SK-N-SH treated with all-trans-retinoic acid at 6 μM for 48 hours (cell line): ENCODE measurements around the gene COPS8.

ENCODE experiments used
- ARNTL ChIP-seq: fragments of 450-650 bp; formaldehyde crosslinking; IDR thresholded peaks from 2 replicates; pipeline ENCODE4 v1.5.0; 2020; ENCODE audit warnings: low read depth, mild to moderate bottlenecking, moderate library complexity, borderline replicate concordance
- BACH2 ChIP-seq: fragments of 250-450 bp; sonication (Bioruptor Pico); IDR thresholded peaks from 2 replicates; pipeline ENCODE4 v1.9.0; 2021; ENCODE audit warnings: mild to moderate bottlenecking, borderline replicate concordance
- ESRRG ChIP-seq: fragments of 250-450 bp; sonication (Bioruptor Pico); IDR thresholded peaks from 2 replicates; pipeline ENCODE4 v1.6.1; 2021; ENCODE audit warnings: mild to moderate bottlenecking
- ISL1 ChIP-seq: fragments of 250-450 bp; sonication (Bioruptor Pico); IDR thresholded peaks from 2 replicates; pipeline ENCODE4 v2.1.2; 2022; ENCODE audit warnings: mild to moderate bottlenecking, moderate library complexity
- POU6F1 ChIP-seq: fragments of 250-450 bp; sonication (Bioruptor Pico); IDR thresholded peaks from 2 replicates; pipeline ENCODE4 v1.8.0; 2021; ENCODE audit warnings: low read depth, mild to moderate bottlenecking, moderate library complexity, borderline replicate concordance
- RARB ChIP-seq: fragments of 250-450 bp; sonication (Bioruptor Pico); IDR thresholded peaks from 2 replicates; pipeline ENCODE4 v1.8.0; 2021; ENCODE audit warnings: mild to moderate bottlenecking, moderate library complexity
- TCF4 ChIP-seq: fragments of 250-450 bp; sonication (Bioruptor Pico); IDR thresholded peaks from 2 replicates; pipeline ENCODE4 v1.8.0; 2021; ENCODE audit warnings: mild to moderate bottlenecking, moderate library complexity, borderline replicate concordance
- TOX ChIP-seq: fragments of 250-450 bp; sonication (Bioruptor Pico); IDR thresholded peaks from 2 replicates; pipeline ENCODE4 v1.8.0; 2021; ENCODE audit warnings: mild to moderate bottlenecking, moderate library complexity, borderline replicate concordance
- ZC3H10 ChIP-seq: fragments of 250-450 bp; sonication (Bioruptor Pico); IDR thresholded peaks from 2 replicates; pipeline ENCODE4 v1.5.1; 2021; ENCODE audit warnings: mild to moderate bottlenecking, moderate library complexity
- ZFP3 ChIP-seq: fragments of 250-450 bp; sonication (Bioruptor Pico); IDR thresholded peaks from 2 replicates; pipeline ENCODE4 v1.5.0; 2020; ENCODE audit warnings: mild to moderate bottlenecking, moderate library complexity
- ZNF565 ChIP-seq: fragments of 450-650 bp; formaldehyde crosslinking; conservative IDR thresholded peaks from 2 replicates; pipeline ENCODE4 v1.5.0; 2020; ENCODE audit warnings: low read depth, mild to moderate bottlenecking, moderate library complexity
- ZNF8 ChIP-seq: fragments of 450-650 bp; formaldehyde crosslinking; IDR thresholded peaks from 2 replicates; pipeline ENCODE4 v1.5.0; 2020; ENCODE audit warnings: mild to moderate bottlenecking, moderate library complexity

GRCh38 chr2:237122214-237122666, 36.6 kb downstream of the COPS8 start:
- no peak for TF ChIP-seq ZFP3 (CRISPR knock-in tag)
- no peak for TF ChIP-seq TOX
- TF ChIP-seq ESRRG (CRISPR knock-in tag): no peak
- no peak for TF ChIP-seq RARB (CRISPR knock-in tag)
- no peak for TF ChIP-seq BACH2 (CRISPR knock-in tag)
- no peak for TF ChIP-seq ARNTL
- no peak for TF ChIP-seq ZNF565 (CRISPR knock-in tag)
- no peak for TF ChIP-seq ZNF8 (CRISPR knock-in tag)
- TF ChIP-seq TCF4: no peak
- TF ChIP-seq ZC3H10 (CRISPR knock-in tag): no peak
- TF ChIP-seq ISL1 (CRISPR knock-in tag): no peak
- no peak for TF ChIP-seq POU6F1 (CRISPR knock-in tag)
